Measurements from ENCODE around the gene KLHDC8A.
"Not testable (repeated sequence)": the region's sequence is repeated elsewhere in the genome, so short reads cannot be mapped to it uniquely, and the experiment has no call there.

The KLHDC8A gene, protein sequence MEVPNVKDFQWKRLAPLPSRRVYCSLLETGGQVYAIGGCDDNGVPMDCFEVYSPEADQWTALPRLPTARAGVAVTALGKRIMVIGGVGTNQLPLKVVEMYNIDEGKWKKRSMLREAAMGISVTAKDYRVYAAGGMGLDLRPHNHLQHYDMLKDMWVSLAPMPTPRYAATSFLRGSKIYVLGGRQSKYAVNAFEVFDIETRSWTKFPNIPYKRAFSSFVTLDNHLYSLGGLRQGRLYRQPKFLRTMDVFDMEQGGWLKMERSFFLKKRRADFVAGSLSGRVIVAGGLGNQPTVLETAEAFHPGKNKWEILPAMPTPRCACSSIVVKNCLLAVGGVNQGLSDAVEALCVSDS

DNA sequence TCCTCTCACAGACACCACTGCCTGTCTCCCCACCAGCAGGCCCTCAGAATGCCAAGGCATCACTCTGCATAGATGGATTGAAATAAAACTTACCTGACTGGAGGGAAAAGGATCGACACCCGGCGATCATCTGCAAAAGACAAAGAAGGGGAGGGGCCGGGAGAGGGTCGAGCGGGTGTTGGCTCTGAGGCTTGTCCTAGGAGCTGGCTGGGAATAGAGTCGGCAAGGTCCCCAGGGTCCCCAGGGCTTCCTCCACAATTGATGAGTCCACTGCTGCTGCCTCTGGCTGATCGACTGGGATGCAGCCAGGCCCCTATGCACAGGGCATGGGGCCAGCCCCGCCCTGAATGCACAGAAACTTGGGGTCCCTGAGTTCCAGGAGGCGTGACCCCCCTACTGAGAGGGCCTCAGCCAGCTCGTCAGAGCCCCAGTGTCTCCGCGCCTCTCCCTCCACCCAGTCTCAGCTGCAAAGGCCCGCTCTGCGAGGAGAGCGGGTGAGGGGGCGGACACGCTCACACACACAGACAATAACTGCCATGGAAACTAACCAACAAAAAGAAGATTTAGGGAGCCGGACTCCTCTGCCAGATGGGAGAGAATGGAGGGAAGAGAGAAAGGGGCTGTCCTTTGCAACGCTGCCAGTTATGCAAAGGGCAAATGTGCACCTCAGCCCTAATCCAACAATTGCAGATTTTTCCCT is at the start of gene KLHDC8A:
Gene KLHDC8A, minus strand, starts transcription at position 483 of the 700 bp plus-strand sequence. CDS start 13,318 bp downstream, outside the sequence.
- no peak for DNase-seq

DNA sequence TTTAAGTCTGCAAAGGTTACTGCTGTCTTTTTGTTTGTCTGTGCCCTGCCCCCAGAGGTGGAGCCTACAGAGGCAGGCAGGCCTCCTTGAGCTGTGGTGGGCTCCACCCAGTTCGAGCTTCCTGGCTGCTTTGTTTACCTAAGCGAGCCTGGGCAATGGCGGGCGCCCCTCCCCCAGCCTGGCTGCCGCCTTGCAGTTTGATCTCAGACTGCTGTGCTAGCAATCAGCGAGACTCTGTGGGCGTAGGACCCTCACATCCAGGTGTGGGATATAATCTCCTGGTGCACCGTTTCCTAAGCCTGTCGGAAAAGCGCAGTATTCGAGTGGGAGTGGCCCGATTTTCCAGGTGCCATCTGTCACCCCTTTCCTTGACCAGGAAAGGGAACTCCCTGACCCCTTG is 49.5 kb upstream of the KLHDC8A start:
- DNase-seq: not testable (repeated sequence)

DNA sequence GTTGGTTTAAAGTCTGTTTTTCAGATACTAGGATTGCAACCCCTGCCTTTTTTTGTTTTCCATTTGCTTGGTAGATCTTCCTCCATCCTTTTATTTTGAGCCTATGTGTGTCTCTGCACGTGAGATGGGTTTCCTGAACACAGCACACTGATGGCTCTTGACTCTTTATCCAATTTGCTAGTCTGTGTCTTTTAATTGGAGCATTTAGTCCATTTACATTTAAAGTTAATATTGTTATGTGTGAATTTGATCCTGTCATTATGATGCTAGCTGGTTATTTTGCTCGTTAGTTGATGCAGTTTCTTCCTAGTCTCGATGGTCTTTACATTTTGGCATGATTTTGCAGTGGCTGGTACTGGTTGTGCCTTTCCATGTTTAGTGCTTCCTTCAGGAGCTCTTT is 47.8 kb upstream of the KLHDC8A start:
- DNase-seq: not testable (repeated sequence)

DNA sequence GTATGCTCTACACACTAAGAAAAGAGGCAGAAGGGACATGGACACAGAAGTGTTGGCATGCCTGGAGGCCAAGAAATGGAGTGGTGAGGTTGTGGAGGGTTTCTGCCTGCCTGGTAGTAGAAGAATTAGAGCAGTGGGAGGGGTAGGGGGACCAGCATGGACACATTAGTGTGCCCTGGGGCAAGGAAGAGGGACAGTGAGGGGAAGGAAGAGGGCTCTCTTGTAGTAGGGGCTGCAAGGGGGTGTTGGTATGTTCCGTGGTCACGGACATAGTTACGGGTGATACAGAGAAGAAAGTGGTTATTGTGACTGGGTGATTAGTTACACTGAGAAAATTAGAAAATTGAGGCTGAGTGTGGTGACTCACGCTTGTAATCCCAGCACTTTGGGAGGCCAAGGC is 41.9 kb upstream of the KLHDC8A start:
- no peak for DNase-seq

DNA sequence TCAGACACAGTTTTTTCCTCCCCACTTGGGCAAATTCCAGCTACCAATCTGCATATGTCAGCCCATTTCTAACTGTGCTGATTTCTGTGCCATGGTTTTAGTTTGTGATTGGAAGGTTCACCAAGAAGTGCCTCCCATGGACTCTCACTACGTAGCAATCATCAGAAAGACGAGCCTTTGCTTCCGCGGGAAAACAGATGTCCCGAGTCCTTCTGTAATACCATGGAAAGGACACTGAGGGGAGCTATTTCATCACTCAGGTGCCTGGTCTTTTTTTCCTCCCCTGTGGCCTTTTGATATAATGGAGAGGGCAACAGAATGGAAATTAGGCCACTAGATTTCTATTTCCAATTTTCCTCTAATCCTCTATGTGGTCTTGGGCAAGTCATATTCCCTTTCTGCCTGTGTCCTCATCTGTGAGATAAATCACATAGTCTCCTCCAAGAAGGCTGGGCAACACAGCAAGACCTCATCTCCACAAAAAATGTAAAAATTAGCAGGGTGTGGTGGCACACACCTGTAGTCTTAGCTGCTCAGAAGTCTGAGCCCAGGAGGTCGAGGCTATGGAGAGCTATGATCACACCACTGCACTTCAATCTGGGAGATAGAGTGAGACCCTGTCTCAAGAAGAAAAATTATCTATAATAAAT is 40.4 kb upstream of the KLHDC8A start:
- peak; percentile 64 for DNase-seq

DNA sequence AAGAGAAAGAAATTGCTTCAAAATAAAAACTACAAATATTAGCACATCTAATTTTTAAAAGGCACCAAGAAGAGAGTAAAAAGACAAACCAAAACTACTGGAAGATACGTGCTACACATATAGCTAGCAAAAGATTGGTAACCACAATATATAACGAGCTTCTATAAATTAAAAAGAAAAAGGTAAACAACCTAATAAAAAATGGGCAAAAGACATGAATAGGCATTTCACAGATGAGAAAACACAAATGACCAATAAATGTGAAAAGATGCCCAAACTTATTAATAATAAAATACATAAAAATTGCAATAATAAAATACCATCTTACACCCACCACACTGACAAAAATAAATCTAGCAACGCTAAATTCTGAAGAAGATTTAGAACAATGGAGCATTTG is 38.9 kb upstream of the KLHDC8A start:
- no peak for DNase-seq

DNA sequence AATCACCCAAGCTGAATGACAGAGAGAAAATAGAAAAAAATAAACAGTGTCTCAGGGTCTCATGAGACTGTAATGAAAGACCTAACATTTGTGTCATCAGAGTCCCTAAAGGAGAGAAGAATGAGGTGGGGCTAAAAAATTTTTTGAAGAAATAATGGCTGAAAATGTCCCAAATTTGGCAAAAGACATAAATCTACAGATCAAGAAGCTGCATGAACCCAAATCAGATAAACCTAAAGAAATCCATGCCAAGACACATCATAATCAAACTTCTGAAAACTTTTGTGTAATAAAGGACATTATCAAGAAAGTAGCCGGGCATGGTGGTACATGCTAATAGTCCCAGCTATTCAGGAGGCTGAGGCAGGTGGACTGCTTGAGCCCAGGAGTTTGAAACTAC is 35.9 kb upstream of the KLHDC8A start:
- DNase-seq: no peak

DNA sequence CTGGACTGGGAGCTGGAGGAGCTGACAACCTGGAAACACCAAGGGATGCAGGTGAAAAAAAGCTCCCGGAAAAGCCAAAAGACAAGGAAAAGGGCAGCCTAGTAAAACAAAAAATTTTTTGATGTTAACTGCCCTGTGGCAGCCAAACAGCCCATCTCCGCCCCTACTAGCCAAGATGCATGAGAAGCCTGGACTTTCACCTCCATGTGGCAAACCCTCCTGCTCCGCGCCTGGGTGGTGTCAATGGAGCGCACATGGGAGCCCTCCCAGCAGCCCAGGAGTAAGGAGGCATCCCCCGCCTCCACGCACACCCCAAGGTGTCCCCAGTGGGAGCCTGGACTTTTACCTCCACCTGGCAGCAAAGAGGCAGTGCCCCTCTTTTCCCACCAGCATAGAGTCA is 34.7 kb upstream of the KLHDC8A start:
- DNase-seq: no peak

DNA sequence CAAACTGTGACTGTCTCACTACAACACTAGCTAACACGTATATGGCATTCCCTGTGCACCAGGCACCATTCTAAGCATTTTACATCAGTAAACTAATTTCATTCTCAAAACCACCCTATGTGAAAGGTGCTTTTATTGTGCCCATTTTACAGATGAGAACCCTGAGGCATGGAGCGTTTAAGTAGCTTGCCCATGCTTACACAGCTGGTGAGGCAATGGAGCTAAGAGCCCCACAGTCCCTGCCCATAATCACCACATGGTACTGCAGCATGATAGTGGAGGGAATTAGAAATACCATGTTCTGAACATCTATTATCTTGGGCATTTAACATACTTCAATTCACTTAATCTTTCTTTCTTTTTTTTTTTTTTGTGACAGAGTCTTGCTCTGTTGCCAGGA is 31.1 kb upstream of the KLHDC8A start:
- DNase-seq: no peak

DNA sequence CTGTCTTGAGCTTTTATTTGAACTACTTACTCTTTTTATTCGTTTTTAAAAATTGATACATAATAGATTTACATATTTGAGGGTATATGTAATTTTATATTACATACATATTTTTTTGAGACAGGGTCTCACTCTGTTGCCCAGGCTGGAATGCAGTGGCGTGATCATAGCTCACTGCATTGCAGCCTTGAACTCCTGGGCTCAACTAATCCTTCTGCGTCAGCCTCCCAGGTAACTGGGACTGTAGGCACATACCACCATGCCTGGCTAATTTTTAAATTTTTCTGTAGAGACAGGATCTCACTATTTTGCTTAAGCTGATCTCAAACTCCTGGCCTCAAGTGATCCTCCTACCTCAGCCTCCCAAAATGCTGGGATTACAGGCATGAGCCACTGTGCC is 26.3 kb upstream of the KLHDC8A start:
- not testable (repeated sequence) for DNase-seq

DNA sequence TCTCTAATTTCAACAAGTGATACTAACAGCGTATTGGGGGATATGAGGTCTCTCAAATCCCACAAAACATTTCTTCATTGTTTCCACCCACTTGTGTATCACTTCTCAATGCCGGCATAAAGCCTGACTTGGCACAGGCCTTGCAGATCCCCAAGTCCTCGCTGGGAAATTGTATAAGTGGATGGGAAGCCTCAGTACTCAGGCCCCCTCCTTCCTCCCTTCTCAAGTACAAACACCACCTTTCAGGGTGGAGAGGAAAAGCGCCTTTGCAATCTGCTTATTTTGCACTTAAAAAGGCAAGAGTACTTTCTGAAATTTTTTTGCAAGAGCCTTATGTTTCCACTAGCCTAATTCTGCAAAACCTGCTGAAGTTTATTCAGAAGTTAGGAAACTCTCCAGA is 25.8 kb upstream of the KLHDC8A start:
- no peak for DNase-seq

DNA sequence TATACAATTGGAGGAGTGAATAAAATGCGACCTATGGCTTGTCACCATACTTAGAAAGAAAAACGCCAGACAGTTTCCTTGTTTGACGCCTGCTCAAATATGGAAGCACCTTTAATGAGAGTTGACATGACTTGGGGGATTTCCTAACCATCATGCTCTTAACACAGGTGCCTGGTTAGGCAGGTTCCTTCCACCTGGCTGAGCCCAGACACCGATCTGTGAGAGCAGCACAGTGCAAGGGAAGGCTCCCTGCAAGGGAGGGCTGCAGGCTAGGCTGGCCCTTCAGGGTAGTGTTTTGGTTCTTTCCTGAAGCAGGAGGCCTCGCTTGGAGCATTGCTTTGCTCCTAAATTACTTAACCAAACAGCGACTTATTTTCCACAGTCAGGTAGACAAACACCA is 24.6 kb upstream of the KLHDC8A start:
- no peak for DNase-seq

DNA sequence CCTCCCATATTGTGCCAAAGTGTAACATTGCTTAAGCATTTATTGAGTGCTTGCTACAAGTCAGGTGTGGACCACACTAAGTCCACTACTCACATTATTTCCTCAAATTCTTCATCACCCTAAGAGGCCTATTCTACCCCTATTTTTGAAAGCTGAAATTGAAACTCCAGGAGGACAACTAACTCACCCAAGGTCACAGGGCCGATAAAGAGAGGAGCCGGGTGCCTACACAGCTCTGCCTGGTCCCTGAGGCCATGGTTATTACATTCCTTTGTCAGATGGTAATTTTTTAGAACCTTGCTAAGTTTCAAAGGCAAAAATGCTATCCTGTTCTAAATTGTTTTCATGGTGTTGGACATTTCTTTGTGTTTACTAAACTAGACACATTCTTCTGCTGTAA is 24.2 kb upstream of the KLHDC8A start:
- DNase-seq: no peak

DNA sequence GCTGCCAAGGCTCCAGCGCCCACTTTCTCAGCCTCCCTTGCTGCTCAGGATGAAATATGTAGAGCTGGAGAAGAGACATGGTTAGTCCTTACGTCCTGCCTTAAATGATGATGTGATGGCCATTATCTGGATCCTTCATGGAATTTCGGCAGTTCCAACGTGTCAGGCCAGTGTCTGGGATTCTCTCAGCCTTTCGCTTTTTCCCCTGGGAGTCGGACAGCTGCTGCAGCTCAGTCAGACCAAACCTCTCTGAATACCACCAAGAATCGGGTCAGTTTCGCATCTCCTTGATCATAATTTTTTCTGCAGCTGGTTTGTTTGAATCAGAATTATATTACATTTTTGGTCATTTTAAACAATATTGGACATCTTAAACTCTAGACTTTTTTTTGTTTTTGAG is 22.3 kb upstream of the KLHDC8A start:
- DNase-seq: no peak

DNA sequence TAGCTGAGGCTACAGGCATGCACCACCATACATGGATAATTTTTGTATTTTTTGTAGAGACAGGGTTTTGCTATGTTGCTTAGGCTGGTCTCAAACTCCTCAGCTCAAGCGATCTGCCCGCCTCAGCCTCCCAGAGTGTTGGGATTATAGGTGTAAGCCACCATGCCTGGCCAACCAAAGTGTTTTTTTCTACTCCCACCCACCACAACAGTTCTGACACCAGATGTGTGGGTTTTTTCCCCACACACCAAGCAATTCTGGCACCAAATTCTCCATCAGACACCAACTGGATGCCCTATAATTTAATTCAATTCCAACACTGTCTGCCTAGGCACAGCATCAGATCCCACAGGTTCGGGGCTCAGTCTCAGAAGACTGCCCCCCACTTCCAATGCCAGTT is 20.6 kb upstream of the KLHDC8A start:
- DNase-seq: no peak

DNA sequence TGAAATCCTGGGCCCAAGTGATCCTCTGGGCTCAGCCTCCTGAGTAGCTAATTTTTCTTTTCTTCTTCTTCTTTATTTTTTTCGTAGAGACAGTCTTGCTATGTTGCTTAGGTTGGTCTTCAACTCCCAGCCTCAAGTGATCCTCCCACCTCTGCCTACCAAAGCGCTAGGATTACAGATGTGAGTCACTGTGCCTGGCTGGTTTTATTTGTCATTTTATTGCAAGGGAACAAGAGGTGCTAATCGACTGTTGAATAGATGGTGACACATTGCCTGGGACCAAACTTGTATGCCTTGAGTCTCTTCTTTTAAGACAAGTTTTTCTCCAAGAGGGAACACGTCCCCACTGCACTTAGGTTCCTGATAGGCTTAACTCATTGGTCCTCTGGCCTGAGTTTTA is 20.0 kb upstream of the KLHDC8A start:
- peak; percentile 80 for DNase-seq

DNA sequence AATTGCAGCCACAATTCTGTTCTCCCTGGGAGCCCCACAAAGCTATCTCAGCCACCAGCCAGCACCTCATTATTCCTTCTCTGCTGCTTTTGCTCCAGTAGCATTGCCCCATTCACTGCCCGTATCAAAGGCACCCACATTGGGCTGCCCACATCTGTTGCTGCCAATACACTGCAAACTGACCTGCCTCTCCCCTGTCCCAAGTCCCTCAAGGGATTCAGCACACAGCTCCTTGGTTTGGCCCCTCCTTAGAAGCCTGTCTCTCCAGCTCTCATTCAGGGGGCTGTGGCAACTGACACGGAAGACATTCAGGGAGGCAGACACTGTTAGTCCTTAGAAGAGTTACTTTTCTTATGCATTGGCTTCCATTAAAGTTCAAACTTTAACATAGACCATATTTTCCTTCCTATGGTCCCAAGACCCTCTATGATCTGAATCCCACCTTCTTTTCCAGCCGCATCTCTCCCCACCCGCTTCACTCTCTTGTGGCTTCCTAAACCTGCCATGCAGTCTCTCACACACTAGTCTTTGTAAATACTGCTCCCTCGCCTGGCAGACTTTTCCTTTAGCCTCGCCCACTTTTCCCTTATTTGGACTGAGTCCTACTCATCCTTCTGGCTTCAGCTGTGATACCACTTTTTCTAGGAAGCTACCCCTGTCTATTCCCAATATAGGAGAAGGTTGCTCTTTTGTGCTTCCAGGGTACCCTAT is 19.3 kb upstream of the KLHDC8A start:
- peak; percentile 90 for DNase-seq

DNA sequence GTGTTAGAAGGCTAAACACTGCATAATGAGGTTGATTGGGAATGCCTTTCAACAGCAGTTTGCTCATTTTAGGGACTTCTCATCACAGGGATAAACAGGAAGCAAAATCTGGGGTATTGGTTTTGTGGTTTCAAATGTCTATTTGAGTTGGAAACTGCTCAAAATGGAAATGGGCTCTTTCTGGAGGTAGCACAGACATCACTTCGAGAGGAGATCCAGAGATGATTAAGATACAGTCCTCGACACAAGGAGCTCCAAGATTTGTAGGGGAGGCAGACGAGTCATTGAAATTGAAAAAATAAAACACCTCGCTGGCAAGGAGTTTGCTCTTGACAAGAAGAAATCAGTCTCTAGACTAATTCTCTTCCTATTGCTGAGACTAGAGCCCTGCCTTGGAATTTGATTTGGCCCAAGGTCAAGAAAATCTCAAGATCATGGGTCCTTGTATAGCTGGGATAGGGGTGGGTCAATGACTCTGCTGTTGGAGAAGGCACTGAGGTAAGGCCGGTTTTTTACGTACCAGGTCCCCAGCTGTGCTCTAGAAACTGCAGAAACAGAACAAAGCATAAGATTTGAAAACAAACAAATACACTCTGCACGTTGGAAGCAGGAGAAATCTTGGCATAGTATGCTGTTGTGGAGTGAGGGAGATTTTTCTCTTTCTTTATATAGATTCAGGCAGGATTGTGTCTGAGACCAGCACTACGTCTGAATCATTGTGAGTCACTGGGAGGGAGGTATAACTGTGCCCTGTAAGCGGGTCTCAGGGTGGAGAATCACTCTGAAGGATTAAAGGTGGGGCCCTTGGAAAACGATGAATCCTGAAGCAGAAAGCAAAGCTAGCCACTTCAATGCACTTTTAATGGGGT is 17.7 kb upstream of the KLHDC8A start:
- no peak for DNase-seq

DNA sequence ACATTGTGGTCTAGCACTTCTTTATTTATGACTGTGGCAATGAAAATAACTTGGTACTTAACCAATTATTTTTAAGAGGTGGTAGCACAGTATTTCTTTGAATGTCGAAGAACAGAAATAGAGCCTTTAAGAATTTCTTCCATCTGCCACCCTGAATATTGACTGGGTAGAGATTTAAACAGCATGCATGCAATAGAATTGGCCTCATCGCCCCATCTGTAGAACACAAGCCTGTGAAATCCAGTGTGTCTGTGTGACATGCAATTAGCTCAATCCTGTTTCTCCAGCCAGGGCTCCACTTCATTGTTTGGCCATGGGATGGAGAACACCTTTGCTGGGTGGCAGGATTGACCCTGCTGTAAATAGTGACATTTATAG is 17.1 kb upstream of the KLHDC8A start:
- no peak for DNase-seq

DNA sequence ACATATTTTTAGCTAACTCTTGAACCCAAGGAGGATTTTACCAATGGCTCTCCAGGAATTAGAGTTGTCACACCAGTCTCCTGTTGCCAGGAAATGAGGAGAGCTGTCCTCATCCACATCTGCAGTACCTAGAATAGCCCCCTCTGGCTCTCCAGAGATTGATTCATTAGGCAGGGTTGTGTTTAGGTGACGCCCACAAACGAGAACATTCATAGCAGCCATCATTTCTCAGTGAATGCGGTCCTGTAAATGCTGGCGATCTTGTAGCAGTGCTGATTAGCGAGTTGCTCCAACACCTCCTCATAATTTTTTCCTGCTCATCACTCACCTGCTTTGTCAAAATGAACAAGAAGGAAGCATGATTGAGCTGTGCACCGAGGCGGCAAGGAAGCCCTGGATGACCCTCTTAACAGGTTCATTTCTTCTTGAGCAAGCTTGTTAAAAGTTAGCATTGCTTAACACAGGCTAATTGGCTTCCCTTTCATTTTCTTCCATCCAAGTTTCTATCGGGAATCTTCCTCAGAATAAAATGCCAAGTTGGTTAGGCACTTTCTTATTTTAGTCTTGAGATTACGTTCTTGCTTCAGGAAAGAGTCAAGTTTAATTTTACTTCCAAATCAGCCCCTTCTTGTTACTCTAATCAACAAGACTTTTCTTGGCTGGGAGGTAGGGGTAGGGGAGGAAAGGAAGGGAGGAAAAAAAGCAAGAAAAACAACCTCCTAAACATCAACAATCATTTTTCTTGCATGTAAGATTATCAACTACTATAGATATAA is 16.5 kb upstream of the KLHDC8A start:
- DNase-seq: no peak

DNA sequence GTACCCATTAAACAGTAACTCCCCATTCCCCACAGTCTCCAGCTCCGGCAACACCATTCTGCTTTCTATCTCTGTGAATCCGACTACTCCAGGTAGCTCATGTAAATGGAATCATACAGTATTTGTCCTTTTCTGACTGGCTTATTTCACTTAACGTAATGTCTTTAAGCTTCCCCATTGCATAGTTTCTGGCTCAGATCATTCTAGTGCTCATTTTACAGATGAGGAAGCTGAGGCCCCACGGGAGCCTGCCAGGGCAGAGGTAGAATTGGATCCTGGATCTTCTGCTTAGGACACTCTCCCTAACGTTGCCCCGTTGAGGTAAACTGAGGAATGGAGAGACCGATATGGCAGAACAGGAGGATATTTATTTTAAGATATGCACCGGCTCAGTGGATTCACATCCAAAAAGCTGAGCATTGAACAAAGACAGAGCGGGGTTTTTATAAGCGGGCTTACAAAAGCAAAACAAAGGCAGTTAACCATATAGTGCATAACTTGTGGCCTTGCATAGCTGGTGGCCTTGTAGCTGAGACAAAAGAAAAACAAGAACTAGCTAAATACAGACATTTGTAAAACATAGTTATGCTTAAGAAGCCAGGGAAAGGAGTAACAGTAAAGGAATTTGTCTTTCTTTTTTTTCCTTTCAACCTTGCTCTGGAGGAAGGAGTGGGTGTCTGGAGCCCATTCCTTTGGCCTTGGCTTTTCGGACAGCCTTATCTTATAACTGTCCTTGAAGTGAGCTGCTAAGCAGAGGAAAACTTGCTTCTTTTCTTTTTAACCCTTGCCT is 15.3 kb upstream of the KLHDC8A start:
- no peak for DNase-seq

All from islet precursor cell (in vitro differentiated cells).